ENCODE results near the gene BEST1.
"Not testable (repeated sequence)": the region's sequence is repeated elsewhere in the genome, so short reads cannot be mapped to it uniquely, and the experiment has no call there.

Gene BEST1

GRCh38 chr11:61972672-61973475 is 22.7 kb downstream of the BEST1 start:
- in situ Hi-C loops (cut with HindIII; ENCODE audit: low sequenced_read_pairs), result no loop called here

- in situ Hi-C loops (cut with HindIII; ENCODE audit: low sequenced_read_pairs), result no loop called here
Observed at GRCh38 chr11:61973476-61974162, 23.5 kb downstream of the BEST1 start.

GRCh38 chr11:61974766-61975631 is 24.8 kb downstream of the BEST1 start:
- in situ Hi-C loops (cut with HindIII; ENCODE audit: low sequenced_read_pairs), result no loop called here

GRCh38 chr11:61975638-61976419 is 25.7 kb downstream of the BEST1 start:
- in situ Hi-C loops (cut with HindIII; ENCODE audit: low sequenced_read_pairs), result no loop called here

- in situ Hi-C loops (cut with HindIII; ENCODE audit: low sequenced_read_pairs), result no loop called here
Observed at GRCh38 chr11:61976420-61976800, 26.3 kb downstream of the BEST1 start.

GRCh38 chr11:61976813-61977475 is 26.8 kb downstream of the BEST1 start:
- in situ Hi-C loops (cut with HindIII; ENCODE audit: low sequenced_read_pairs), result no loop called here

GRCh38 chr11:61978703-61979661 is 28.8 kb downstream of the BEST1 start:
- in situ Hi-C loops (cut with HindIII; ENCODE audit: low sequenced_read_pairs), result no loop called here

- in situ Hi-C loops (cut with HindIII; ENCODE audit: low sequenced_read_pairs), result no loop called here
Observed at GRCh38 chr11:61980783-61981541, 30.8 kb downstream of the BEST1 start.

- in situ Hi-C loops (cut with HindIII; ENCODE audit: low sequenced_read_pairs), result no loop called here
Observed at GRCh38 chr11:61983419-61983818, 33.3 kb downstream of the BEST1 start.

GRCh38 chr11:61985869-61986268 is 35.7 kb downstream of the BEST1 start:
- in situ Hi-C loops (cut with HindIII; ENCODE audit: low sequenced_read_pairs), result no loop called here

GRCh38 chr11:61994981-61995380 is 44.8 kb downstream of the BEST1 start:
- in situ Hi-C loops (cut with HindIII; ENCODE audit: low sequenced_read_pairs), result no loop called here

- in situ Hi-C loops (cut with HindIII; ENCODE audit: low sequenced_read_pairs), result no loop called here
Observed at GRCh38 chr11:61996933-61997332, 46.8 kb downstream of the BEST1 start.

GRCh38 chr11:61999141-61999975 is 49.2 kb downstream of the BEST1 start:
- in situ Hi-C loops (cut with HindIII; ENCODE audit: low sequenced_read_pairs), result no loop called here

GRCh38 chr11:62000539-62001446 is 50.6 kb downstream of the BEST1 start:
- in situ Hi-C loops (cut with HindIII; ENCODE audit: low sequenced_read_pairs), result no loop called here

- in situ Hi-C loops (cut with HindIII; ENCODE audit: low sequenced_read_pairs), result no loop called here
Observed at GRCh38 chr11:62001450-62002191, 51.5 kb downstream of the BEST1 start.

GRCh38 chr11:62002283-62002682 is 52.1 kb downstream of the BEST1 start:
- in situ Hi-C loops (cut with HindIII; ENCODE audit: low sequenced_read_pairs), result not testable (repeated sequence)
